H9 (cell line): ENCODE results near the gene SULT1A1. TPM values are rescaled to one million over a fixed set of nuclear protein-coding genes. Genes with fewer than 3 reads are reported as not detected.
"Not testable (repeated sequence)": the region's sequence is repeated elsewhere in the genome, so short reads cannot be mapped to it uniquely, and the experiment has no call there.

Experiments used
- DNase-seq: peaks from one replicate; pipeline ENCODE4 v3.0.0-alpha.2; 2017
- H2AFZ ChIP-seq: one replicate; pipeline ENCODE4 v1.6.1; 2013; ENCODE audit warnings: mild to moderate bottlenecking, low read length, control low read depth, moderate library complexity
- H2AK5ac ChIP-seq: 2 replicates; pipeline ENCODE4 v1.6.1; 2013; ENCODE audit warnings: low read length, control low read depth, mixed read lengths; ENCODE audit not compliant: insufficient read length
- H2BK120ac ChIP-seq: one replicate; pipeline ENCODE4 v1.6.1; 2013; ENCODE audit warnings: low read depth, mild to moderate bottlenecking, low read length, control low read depth, inconsistent platforms; ENCODE audit not compliant: poor library complexity, severe bottlenecking
- H2BK12ac ChIP-seq: 2 replicates; pipeline ENCODE4 v1.6.1; 2013; ENCODE audit warnings: low read length, control low read depth, mixed read lengths, low read depth; ENCODE audit not compliant: insufficient read length
- H2BK15ac ChIP-seq: 2 replicates; pipeline ENCODE4 v1.6.1; 2013; ENCODE audit warnings: low read depth, low read length, control low read depth
- H2BK20ac ChIP-seq: one replicate; pipeline ENCODE4 v1.6.1; 2013; ENCODE audit warnings: low read depth, mild to moderate bottlenecking, low read length, control low read depth, inconsistent platforms; ENCODE audit not compliant: poor library complexity, severe bottlenecking
- H2BK5ac ChIP-seq: 2 replicates; pipeline ENCODE4 v1.6.1; 2013; ENCODE audit warnings: low read length, control low read depth, mixed read lengths; ENCODE audit not compliant: insufficient read length
- H3K14ac ChIP-seq: 2 replicates; pipeline ENCODE4 v1.6.1; 2013; ENCODE audit warnings: low read length, control low read depth; ENCODE audit not compliant: insufficient read depth
- H3K18ac ChIP-seq: 2 replicates; pipeline ENCODE4 v1.6.1; 2013; ENCODE audit warnings: low read depth, mild to moderate bottlenecking, mixed read lengths, low read length, control low read depth; ENCODE audit not compliant: insufficient read length
- H3K23ac ChIP-seq: 2 replicates; pipeline ENCODE4 v1.6.1; 2013; ENCODE audit warnings: low read length, control low read depth, mixed read lengths, low read depth; ENCODE audit not compliant: insufficient read length
- H3K23me2 ChIP-seq: 2 replicates; pipeline ENCODE4 v1.6.1; 2013; ENCODE audit warnings: low read depth, mild to moderate bottlenecking, mixed read lengths, low read length, control low read depth; ENCODE audit not compliant: insufficient read length, poor library complexity, severe bottlenecking
- H3K27ac ChIP-seq: 2 replicates; pipeline ENCODE4 v1.5.1; 2013; ENCODE audit warnings: low read length, control low read depth, mixed read lengths, low read depth; ENCODE audit not compliant: insufficient read length
- H3K27me3 ChIP-seq: 2 replicates; pipeline ENCODE4 v1.6.1; 2013; ENCODE audit warnings: low read length, control low read depth, inconsistent platforms; ENCODE audit not compliant: insufficient read depth
- H3K4ac ChIP-seq: 2 replicates; pipeline ENCODE4 v1.6.1; 2013; ENCODE audit warnings: low read depth, mild to moderate bottlenecking, control low read depth, inconsistent platforms, low read length, moderate library complexity
- H3K4me1 ChIP-seq: 2 replicates; pipeline ENCODE4 v1.6.1; 2013; ENCODE audit warnings: low read length, control low read depth, inconsistent platforms; ENCODE audit not compliant: insufficient read depth
- H3K4me2 ChIP-seq: 2 replicates; pipeline ENCODE4 v1.6.1; 2013; ENCODE audit warnings: low read length, control low read depth, mixed read lengths; ENCODE audit not compliant: insufficient read length, insufficient read depth
- H3K56ac ChIP-seq: 2 replicates; pipeline ENCODE4 v1.6.1; 2013; ENCODE audit warnings: low read depth, mild to moderate bottlenecking, mixed read lengths, low read length, control low read depth; ENCODE audit not compliant: insufficient read length
- H3K79me1 ChIP-seq: 2 replicates; pipeline ENCODE4 v1.6.1; 2013; ENCODE audit warnings: low read depth, mild to moderate bottlenecking, moderate library complexity, low read length, control low read depth, inconsistent platforms; ENCODE audit not compliant: insufficient read depth, poor library complexity, severe bottlenecking
- H3K79me2 ChIP-seq: 2 replicates; pipeline ENCODE4 v1.6.1; 2013; ENCODE audit warnings: low read length, control low read depth, inconsistent platforms; ENCODE audit not compliant: insufficient read depth
- H3K9ac ChIP-seq: 2 replicates; pipeline ENCODE4 v1.6.1; 2013; ENCODE audit warnings: low read length, control low read depth, mixed read lengths; ENCODE audit not compliant: insufficient read length; ENCODE audit errors: extremely low read depth
- H3K9me3 ChIP-seq: one replicate; pipeline ENCODE4 v1.6.1; 2013; ENCODE audit warnings: low read depth, low read length, inconsistent platforms; ENCODE audit not compliant: control insufficient read depth
- H3T11ph ChIP-seq: one replicate; pipeline ENCODE4 v1.6.1; 2013; ENCODE audit warnings: mild to moderate bottlenecking, low read length, control low read depth, inconsistent platforms
- H4K20me1 ChIP-seq: one replicate; pipeline ENCODE4 v1.6.1; 2013; ENCODE audit not compliant: control insufficient read depth, insufficient read length, insufficient read depth
- H4K5ac ChIP-seq: 2 replicates; pipeline ENCODE4 v1.6.1; 2013; ENCODE audit warnings: low read depth, mild to moderate bottlenecking, mixed read lengths, low read length, control low read depth; ENCODE audit not compliant: insufficient read length
- H4K8ac ChIP-seq: replicated peaks from 2 replicates; pipeline ENCODE4 v1.6.1; 2013; ENCODE audit warnings: low read length, control low read depth, mixed read lengths, low read depth; ENCODE audit not compliant: insufficient read length
- H4K91ac ChIP-seq: 2 replicates; pipeline ENCODE4 v1.6.1; 2013; ENCODE audit warnings: low read depth, mild to moderate bottlenecking, moderate library complexity, mixed read lengths, low read length, control low read depth; ENCODE audit not compliant: insufficient read length
- H3K27ac Mint-ChIP-seq, 3 experiments: 2 replicates in 2 of 3; 3 replicates in 1 of 3; pipeline ENCODE4 v1.8.0; 2020 to 2021; ENCODE audit warnings: mixed read lengths in 3 of 3, mild to moderate bottlenecking in 1 of 3, moderate library complexity in 1 of 3
- H3K27me3 Mint-ChIP-seq: 2 replicates; pipeline ENCODE4 v1.8.0; 2021; ENCODE audit warnings: low read depth, mild to moderate bottlenecking, moderate library complexity, mixed read lengths
- H3K36me3 Mint-ChIP-seq, 3 experiments: 2 replicates in 2 of 3; 3 replicates in 1 of 3; pipeline ENCODE4 v1.8.0; 2020 to 2021; ENCODE audit warnings: low read depth in 3 of 3, mixed read lengths in 3 of 3; ENCODE audit not compliant: insufficient read depth in 1 of 3
- H3K4me1 Mint-ChIP-seq, 2 experiments: 2 replicates each; pipeline ENCODE4 v1.8.0; 2020; ENCODE audit warnings: mixed read lengths in 2 of 2
- H3K4me3 Mint-ChIP-seq, 2 experiments: 2 replicates in 1 of 2; 3 replicates in 1 of 2; pipeline ENCODE4 v1.8.0; 2020 to 2021; ENCODE audit warnings: mild to moderate bottlenecking in 2 of 2, mixed read lengths in 2 of 2, moderate library complexity in 1 of 2
- H3K9me3 Mint-ChIP-seq, 2 experiments: 2 replicates in 1 of 2; 3 replicates in 1 of 2; pipeline ENCODE4 v1.8.0; 2020; ENCODE audit warnings: mild to moderate bottlenecking in 2 of 2, mixed read lengths in 2 of 2, moderate library complexity in 1 of 2
- CTCF ChIP-seq: fragments of 200-600 bp; sonication (generic); conservative IDR thresholded peaks from 3 replicates; pipeline ENCODE4 v1.8.0; 2021; ENCODE audit warnings: antibody characterized with exemption, mild to moderate bottlenecking
- WGBS: extraction: QIAGEN DNeasy Blood & Tissue Kit; methylation state at CpG from one replicate; pipeline ENCODE4 v1.1.7; 2013; ENCODE audit warnings: missing lambda C conversion rate, low lambda C conversion rate, mixed read lengths; ENCODE audit not compliant: insufficient read length; ENCODE audit errors: extremely low coverage; 5-methylcytosine and 5-hydroxymethylcytosine counted together
- total RNA-seq: library from RNA; stranded (reverse); gene quantifications from 2 replicates; pipeline ENCODE4 v1.2.1, GENCODE V29; 2021

SULT1A1 gene
- total RNA-seq, 1 experiment from 2014 or later = 4.8 TPM

- H2BK20ac ChIP-seq = no peak overlapping the region
- H3T11ph ChIP-seq = no peak overlapping the region
- TF ChIP-seq CTCF = no peak
- no peak overlapping the region for H2AK5ac ChIP-seq
- H3K4ac ChIP-seq = no peak overlapping the region
- peaks cover 3% of the 10 kb centered on the region for H3K79me1 ChIP-seq
- H2BK120ac ChIP-seq = no peak overlapping the region
- H3K27ac Mint-ChIP-seq = no peak overlapping the region
- no peak overlapping the region for H3K9ac ChIP-seq
- H3K4me3 Mint-ChIP-seq = no peak overlapping the region
- H3K23ac ChIP-seq = no peak overlapping the region
- no peak overlapping the region for H3K27ac ChIP-seq
- no peak overlapping the region for H3K14ac ChIP-seq
- H3K9me3 ChIP-seq = peaks cover 15% of the 10 kb centered on the region
- H3K23me2 ChIP-seq = no peaks in the 10 kb centered on the region
- H3K4me2 ChIP-seq = no peak overlapping the region
- H3K79me2 ChIP-seq = no peaks in the 10 kb centered on the region
- no peak overlapping the region for H3K18ac ChIP-seq
- H4K5ac ChIP-seq = no peak overlapping the region
- no peaks in the 10 kb centered on the region for H3K27me3 ChIP-seq
- no peaks in the 10 kb centered on the region for H4K20me1 ChIP-seq
- no CpG with 5 or more reads among the region's 2 CpGs for WGBS
- no peak overlapping the region for H4K8ac ChIP-seq
- H3K36me3 Mint-ChIP-seq = peaks cover 18 to 26% (median 19%) of the 10 kb centered on the region in 3 experiments
- no peak overlapping the region for H2AFZ ChIP-seq
- H2BK15ac ChIP-seq = no peak overlapping the region
- no peaks in the 10 kb centered on the region for H3K4me1 ChIP-seq
- no peak overlapping the region for H3K56ac ChIP-seq
- H2BK5ac ChIP-seq = no peak overlapping the region
- H3K27me3 Mint-ChIP-seq = no peaks in the 10 kb centered on the region; the same call in 1 of the 2 replicates
- peaks cover under 1% of the 10 kb centered on the region in 2 experiments for H3K4me1 Mint-ChIP-seq
- no peak for DNase-seq
- H3K9me3 Mint-ChIP-seq = peaks cover 19 to 23% of the 10 kb centered on the region in 2 experiments
- H2BK12ac ChIP-seq = no peak overlapping the region
- H4K91ac ChIP-seq = no peak overlapping the region
Observed at GRCh38 chr16:28567292-28567691, 42.6 kb downstream of the SULT1A1 start.

- H2BK5ac ChIP-seq, H3K4me3 Mint-ChIP-seq, H3K4ac ChIP-seq, H2BK20ac ChIP-seq, H3K23me2 ChIP-seq, H3K4me1 ChIP-seq, H2AFZ ChIP-seq, H3K27me3 ChIP-seq, H3K27ac ChIP-seq, H3T11ph ChIP-seq, DNase-seq, H2BK15ac ChIP-seq, H3K27me3 Mint-ChIP-seq, H3K27ac Mint-ChIP-seq, H4K8ac ChIP-seq, H3K14ac ChIP-seq, H3K4me1 Mint-ChIP-seq, H3K79me2 ChIP-seq, H3K56ac ChIP-seq, H3K18ac ChIP-seq, H3K9ac ChIP-seq, H3K4me2 ChIP-seq, H2AK5ac ChIP-seq, H3K79me1 ChIP-seq, H2BK12ac ChIP-seq, H4K20me1 ChIP-seq, H2BK120ac ChIP-seq, H3K23ac ChIP-seq, H4K5ac ChIP-seq, H4K91ac ChIP-seq: not testable (repeated sequence)
- no CpG with 5 or more reads among the region's 4 CpGs for WGBS
- peaks cover 18 to 26% (median 19%) of the 10 kb centered on the region in 3 experiments for H3K36me3 Mint-ChIP-seq
- peaks cover 15% of the 10 kb centered on the region for H3K9me3 ChIP-seq
- H3K9me3 Mint-ChIP-seq = peaks cover 19 to 23% of the 10 kb centered on the region in 2 experiments
Observed at GRCh38 chr16:28566233-28566925, 43.5 kb downstream of the SULT1A1 start.
